Measurements from ENCODE around the gene PANX2. TPM values are rescaled to one million over a fixed set of nuclear protein-coding genes. Genes with fewer than 3 reads are reported as not detected.

The PANX2 gene
- total and polyA plus RNA-seq, 9 of the 15 experiments (the other 6 are each of a cell fraction or from before 2014, with no cell fraction given) = 0.01 to 3.9 (median 0.67) TPM; not detected in 1

DNA sequence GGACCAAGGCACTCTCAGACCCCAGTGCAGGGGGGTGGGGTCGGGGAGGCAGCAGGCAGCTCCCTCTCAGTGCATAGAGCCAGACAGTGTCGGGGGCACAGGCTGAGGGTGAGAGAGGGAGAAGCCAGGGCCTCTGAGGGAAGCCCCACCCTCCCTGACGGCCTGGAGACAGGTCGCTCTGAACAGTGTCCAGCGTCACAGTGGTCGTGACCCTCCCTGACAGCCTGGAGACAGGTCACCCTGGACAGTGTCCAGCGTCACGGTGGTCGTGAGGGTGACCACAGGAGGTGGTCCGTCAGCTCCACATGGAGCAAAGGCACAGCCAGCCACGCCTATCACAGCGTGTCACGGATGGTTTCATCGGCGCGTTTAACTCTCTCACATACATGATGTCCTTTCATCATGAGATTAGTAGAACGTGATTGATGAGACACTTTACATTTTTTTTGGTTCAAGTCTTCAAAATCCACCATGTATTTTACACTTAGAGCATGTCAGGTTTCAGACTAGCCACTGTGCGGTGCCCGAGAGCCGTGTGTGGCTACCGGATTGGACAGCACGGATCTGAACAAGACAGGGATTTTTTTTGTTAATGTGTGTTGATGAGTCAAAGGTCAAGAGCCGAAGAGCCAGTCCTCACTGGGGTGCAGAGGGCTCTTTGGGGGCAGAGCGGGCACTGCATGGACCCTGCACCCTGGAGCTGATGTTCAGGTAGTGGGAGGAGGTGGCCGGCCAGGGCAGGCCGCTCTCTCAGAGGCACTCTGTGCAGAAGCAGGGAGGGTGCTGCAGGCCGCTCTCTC, 23.9 kb upstream of the PANX2 start (continued):
- TF ChIP-seq ZNF445 (CRISPR knock-in tag; IDR thresholded peaks at IDR 0.05; ENCODE audit: low read depth) (no peak), STAG1 (CRISPR knock-in tag; IDR thresholded peaks at IDR 0.05; ENCODE audit: borderline replicate concordance) (peak; percentile 29; the same call in 1 of the 2 replicates), XRCC3 (IDR thresholded peaks at IDR 0.05) (no peak), ZNF583 (CRISPR knock-in tag; IDR thresholded peaks at IDR 0.05) (no peak), ELF4 (CRISPR knock-in tag; IDR thresholded peaks at IDR 0.05) (no peak), BRCA1 (IDR thresholded peaks at IDR 0.05) (no peak), BRCA1 (CRISPR knock-in tag; IDR thresholded peaks at IDR 0.05) (no peak), FUS (optimal IDR thresholded peaks at IDR 0.05; ENCODE audit: low read depth, low read length) (no peak), OTX1 (CRISPR knock-in tag; IDR thresholded peaks at IDR 0.05) (no peak), FOXJ2 (tag; IDR thresholded peaks at IDR 0.05) (no peak), ZKSCAN3 (CRISPR knock-in tag; IDR thresholded peaks at IDR 0.05) (no peak), ZNF174 (CRISPR knock-in tag; IDR thresholded peaks at IDR 0.05) (no peak), ZNF212 (CRISPR knock-in tag; IDR thresholded peaks at IDR 0.05) (no peak), ZNF316 (IDR thresholded peaks at IDR 0.05) (no peak), NR4A1 (CRISPR knock-in tag; IDR thresholded peaks at IDR 0.05) (no peak), NR4A1 (tag; IDR thresholded peaks at IDR 0.05) (no peak), GATA2 (CRISPR knock-in tag; IDR thresholded peaks at IDR 0.05) (no peak), ATF1 (CRISPR knock-in tag; IDR thresholded peaks at IDR 0.05) (no peak), ATF1 (tag; IDR thresholded peaks at IDR 0.05) (no peak)
- TF ChIP-seq, protein P1, sequence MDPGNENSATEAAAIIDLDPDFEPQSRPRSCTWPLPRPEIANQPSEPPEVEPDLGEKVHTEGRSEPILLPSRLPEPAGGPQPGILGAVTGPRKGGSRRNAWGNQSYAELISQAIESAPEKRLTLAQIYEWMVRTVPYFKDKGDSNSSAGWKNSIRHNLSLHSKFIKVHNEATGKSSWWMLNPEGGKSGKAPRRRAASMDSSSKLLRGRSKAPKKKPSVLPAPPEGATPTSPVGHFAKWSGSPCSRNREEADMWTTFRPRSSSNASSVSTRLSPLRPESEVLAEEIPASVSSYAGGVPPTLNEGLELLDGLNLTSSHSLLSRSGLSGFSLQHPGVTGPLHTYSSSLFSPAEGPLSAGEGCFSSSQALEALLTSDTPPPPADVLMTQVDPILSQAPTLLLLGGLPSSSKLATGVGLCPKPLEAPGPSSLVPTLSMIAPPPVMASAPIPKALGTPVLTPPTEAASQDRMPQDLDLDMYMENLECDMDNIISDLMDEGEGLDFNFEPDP (CRISPR knock-in tag; IDR thresholded peaks at IDR 0.05) = no peak
- TF ChIP-seq, protein P2, sequence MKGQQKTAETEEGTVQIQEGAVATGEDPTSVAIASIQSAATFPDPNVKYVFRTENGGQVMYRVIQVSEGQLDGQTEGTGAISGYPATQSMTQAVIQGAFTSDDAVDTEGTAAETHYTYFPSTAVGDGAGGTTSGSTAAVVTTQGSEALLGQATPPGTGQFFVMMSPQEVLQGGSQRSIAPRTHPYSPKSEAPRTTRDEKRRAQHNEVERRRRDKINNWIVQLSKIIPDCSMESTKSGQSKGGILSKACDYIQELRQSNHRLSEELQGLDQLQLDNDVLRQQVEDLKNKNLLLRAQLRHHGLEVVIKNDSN (CRISPR knock-in tag; IDR thresholded peaks at IDR 0.05) = no peak
- TF ChIP-seq, protein P3, sequence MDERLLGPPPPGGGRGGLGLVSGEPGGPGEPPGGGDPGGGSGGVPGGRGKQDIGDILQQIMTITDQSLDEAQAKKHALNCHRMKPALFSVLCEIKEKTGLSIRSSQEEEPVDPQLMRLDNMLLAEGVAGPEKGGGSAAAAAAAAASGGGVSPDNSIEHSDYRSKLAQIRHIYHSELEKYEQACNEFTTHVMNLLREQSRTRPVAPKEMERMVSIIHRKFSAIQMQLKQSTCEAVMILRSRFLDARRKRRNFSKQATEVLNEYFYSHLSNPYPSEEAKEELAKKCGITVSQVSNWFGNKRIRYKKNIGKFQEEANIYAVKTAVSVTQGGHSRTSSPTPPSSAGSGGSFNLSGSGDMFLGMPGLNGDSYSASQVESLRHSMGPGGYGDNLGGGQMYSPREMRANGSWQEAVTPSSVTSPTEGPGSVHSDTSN (CRISPR knock-in tag; IDR thresholded peaks at IDR 0.05; ENCODE audit: low read depth) = no peak
- TF ChIP-seq, protein P3 (tag; conservative IDR thresholded peaks at IDR 0.05; ENCODE audit: low read depth) = peak; percentile 82
- TF ChIP-seq, protein P4, sequence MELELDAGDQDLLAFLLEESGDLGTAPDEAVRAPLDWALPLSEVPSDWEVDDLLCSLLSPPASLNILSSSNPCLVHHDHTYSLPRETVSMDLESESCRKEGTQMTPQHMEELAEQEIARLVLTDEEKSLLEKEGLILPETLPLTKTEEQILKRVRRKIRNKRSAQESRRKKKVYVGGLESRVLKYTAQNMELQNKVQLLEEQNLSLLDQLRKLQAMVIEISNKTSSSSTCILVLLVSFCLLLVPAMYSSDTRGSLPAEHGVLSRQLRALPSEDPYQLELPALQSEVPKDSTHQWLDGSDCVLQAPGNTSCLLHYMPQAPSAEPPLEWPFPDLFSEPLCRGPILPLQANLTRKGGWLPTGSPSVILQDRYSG (tag; conservative IDR thresholded peaks at IDR 0.05; ENCODE audit: low read depth) = no peak
- TF ChIP-seq, protein P5, sequence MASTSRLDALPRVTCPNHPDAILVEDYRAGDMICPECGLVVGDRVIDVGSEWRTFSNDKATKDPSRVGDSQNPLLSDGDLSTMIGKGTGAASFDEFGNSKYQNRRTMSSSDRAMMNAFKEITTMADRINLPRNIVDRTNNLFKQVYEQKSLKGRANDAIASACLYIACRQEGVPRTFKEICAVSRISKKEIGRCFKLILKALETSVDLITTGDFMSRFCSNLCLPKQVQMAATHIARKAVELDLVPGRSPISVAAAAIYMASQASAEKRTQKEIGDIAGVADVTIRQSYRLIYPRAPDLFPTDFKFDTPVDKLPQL (IDR thresholded peaks at IDR 0.05; ENCODE audit: extremely low read depth, insufficient read length) = no peak
